T-helper 1 cell treated with Interleukin-12 subunit alpha and Interleukin-12 subunit beta and Interleukin-4 antibody, amounts not matched to agents 30 μg/mL and 1 μg/mL, for 36 hours (primary cell): ENCODE measurements around the gene GRIP1.

Source experiments
- H3K27ac Mint-ChIP-seq: one replicate; pipeline ENCODE4 v1.8.0; 2021; ENCODE audit warnings: mild to moderate bottlenecking, mixed read lengths
- H3K27me3 Mint-ChIP-seq: one replicate; pipeline ENCODE4 v1.8.0; 2021; ENCODE audit warnings: low read depth, mixed read lengths
- H3K36me3 Mint-ChIP-seq: one replicate; pipeline ENCODE4 v1.8.0; 2021; ENCODE audit warnings: low read depth, mixed read lengths
- H3K4me1 Mint-ChIP-seq: one replicate; pipeline ENCODE4 v1.8.0; 2021; ENCODE audit warnings: low read depth, mixed read lengths
- H3K4me3 Mint-ChIP-seq: one replicate; pipeline ENCODE4 v1.8.0; 2021; ENCODE audit warnings: mild to moderate bottlenecking, moderate library complexity, mixed read lengths
- H3K9me3 Mint-ChIP-seq: one replicate; pipeline ENCODE4 v1.8.0; 2021; ENCODE audit warnings: mixed read lengths

GRIP1 gene

GRCh38 chr12:66612090-66612775, 66.6 kb downstream of the GRIP1 start:
- H3K36me3 Mint-ChIP-seq, result no peaks in the 10 kb centered on the region
- no peaks in the 10 kb centered on the region for H3K9me3 Mint-ChIP-seq
- no peaks in the 10 kb centered on the region for H3K4me1 Mint-ChIP-seq
- H3K27ac Mint-ChIP-seq, result no peak overlapping the region
- H3K27me3 Mint-ChIP-seq, result no peaks in the 10 kb centered on the region
- no peak overlapping the region for H3K4me3 Mint-ChIP-seq

- H3K36me3 Mint-ChIP-seq, result no peaks in the 10 kb centered on the region
- H3K27me3 Mint-ChIP-seq, result no peaks in the 10 kb centered on the region
- no peaks in the 10 kb centered on the region for H3K9me3 Mint-ChIP-seq
- no peaks in the 10 kb centered on the region for H3K4me1 Mint-ChIP-seq
- no peak overlapping the region for H3K4me3 Mint-ChIP-seq
- no peak overlapping the region for H3K27ac Mint-ChIP-seq
These were observed 71.7 kb downstream of the GRIP1 start for GRCh38 chr12:66607147-66607546.

GRCh38 chr12:66605293-66605692, 73.6 kb downstream of the GRIP1 start:
- H3K4me1 Mint-ChIP-seq, result no peaks in the 10 kb centered on the region
- no peaks in the 10 kb centered on the region for H3K27me3 Mint-ChIP-seq

GRCh38 chr12:66603981-66604479, 74.8 kb downstream of the GRIP1 start:
- Mint-ChIP-seq H3K27ac (no peak overlapping the region), H3K27me3 (peaks cover 3% of the 10 kb centered on the region), H3K4me1 (no peaks in the 10 kb centered on the region), H3K4me3 (no peak overlapping the region), H3K9me3 (no peaks in the 10 kb centered on the region), H3K36me3 (no peaks in the 10 kb centered on the region)

More at GRCh38 chr12:66605293-66605692, 73.6 kb downstream of the GRIP1 start:
- Mint-ChIP-seq H3K9me3 (no peaks in the 10 kb centered on the region), H3K4me3 (no peak overlapping the region), H3K27ac (no peak overlapping the region), H3K36me3 (no peaks in the 10 kb centered on the region)

GRCh38 chr12:66603461-66603860, 75.4 kb downstream of the GRIP1 start:
- H3K27ac Mint-ChIP-seq, result no peak overlapping the region
- no peaks in the 10 kb centered on the region for H3K36me3 Mint-ChIP-seq
- H3K27me3 Mint-ChIP-seq, result peaks cover 3% of the 10 kb centered on the region
- no peak overlapping the region for H3K4me3 Mint-ChIP-seq
- H3K4me1 Mint-ChIP-seq, result no peaks in the 10 kb centered on the region
- H3K9me3 Mint-ChIP-seq, result no peaks in the 10 kb centered on the region

DNA sequence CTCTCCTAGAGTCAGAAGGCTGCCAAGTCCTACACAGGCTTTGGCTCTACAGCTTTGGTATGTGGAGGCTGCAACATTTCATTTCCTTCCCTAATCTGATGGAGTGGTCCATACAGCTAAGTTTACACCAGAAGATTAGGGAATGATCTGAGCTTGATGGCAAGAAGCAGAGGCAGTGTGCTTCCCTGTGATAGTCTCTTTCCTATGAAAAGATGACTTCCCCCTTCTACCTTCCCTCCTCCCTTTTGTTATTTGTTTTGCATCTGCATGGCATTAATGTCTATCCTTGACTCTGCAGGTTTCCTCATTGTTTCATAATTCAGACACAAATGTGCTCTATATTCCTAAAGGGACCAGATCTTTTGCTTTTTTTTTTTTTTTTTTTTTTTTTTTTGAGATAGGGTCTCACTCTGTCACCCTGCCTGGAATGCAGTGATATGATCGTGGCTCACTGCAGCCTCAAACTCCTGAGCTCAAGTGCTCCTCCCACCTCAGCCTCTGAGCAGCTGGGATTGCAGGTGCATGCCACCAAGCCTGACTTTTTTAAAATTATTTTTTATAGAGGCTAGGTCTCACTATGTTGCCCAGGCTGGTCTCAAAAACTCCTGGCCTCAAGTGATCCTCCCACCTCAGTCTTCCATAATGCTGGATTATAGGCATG, 76.3 kb downstream of the GRIP1 start:
- Mint-ChIP-seq H3K4me3 (no peak overlapping the region), H3K27ac (no peak overlapping the region), H3K9me3 (no peaks in the 10 kb centered on the region), H3K4me1 (no peaks in the 10 kb centered on the region), H3K27me3 (peaks cover 3% of the 10 kb centered on the region), H3K36me3 (no peaks in the 10 kb centered on the region)

DNA sequence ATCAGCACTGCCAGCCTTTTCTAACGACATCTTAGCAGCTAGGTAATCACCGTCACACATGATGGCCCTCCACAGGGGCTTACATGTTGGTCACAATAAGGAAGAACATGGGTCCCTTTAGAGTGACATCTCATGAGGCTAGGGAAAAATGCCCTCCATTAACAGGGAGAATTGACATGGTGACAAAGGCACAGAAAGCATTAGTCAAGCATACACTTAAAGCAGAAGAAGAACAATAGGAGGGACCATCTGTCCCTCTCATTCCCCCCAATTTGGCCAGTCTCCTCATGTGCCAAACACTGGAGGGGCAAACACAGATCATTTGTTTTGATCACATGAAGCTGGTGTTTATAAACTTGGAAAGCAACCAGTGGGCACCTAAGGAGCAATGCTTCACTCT, 78.0 kb downstream of the GRIP1 start:
- H3K4me1 Mint-ChIP-seq, result no peaks in the 10 kb centered on the region
- H3K27me3 Mint-ChIP-seq, result peaks cover 3% of the 10 kb centered on the region
- no peaks in the 10 kb centered on the region for H3K36me3 Mint-ChIP-seq
- H3K27ac Mint-ChIP-seq, result no peak overlapping the region
- H3K9me3 Mint-ChIP-seq, result no peaks in the 10 kb centered on the region
- no peak overlapping the region for H3K4me3 Mint-ChIP-seq

- no peaks in the 10 kb centered on the region for H3K9me3 Mint-ChIP-seq
- H3K36me3 Mint-ChIP-seq, result no peaks in the 10 kb centered on the region
- no peak overlapping the region for H3K27ac Mint-ChIP-seq
- H3K4me3 Mint-ChIP-seq, result no peak overlapping the region
- H3K27me3 Mint-ChIP-seq, result peaks cover 3% of the 10 kb centered on the region
- H3K4me1 Mint-ChIP-seq, result no peaks in the 10 kb centered on the region
These were observed 79.1 kb downstream of the GRIP1 start for GRCh38 chr12:66599816-66600215.

DNA sequence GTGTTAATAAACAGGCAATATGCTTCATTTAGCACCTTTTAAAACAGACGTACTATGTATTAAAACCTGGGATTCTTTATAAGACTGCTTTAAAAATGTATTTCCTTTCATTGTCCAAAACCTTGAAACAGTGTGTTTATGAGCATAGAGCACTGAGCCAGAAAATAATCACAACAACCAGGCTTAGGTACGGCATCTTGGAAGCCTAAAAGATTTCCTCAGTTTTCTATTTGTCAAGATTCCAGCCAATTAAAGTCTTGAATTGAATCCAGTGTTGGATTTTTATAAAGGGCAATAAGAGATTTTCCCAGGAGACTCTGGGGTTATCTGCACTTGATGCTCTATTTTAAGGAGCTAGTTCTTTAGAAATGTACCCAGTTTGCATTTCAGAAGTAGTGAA, 80.3 kb downstream of the GRIP1 start:
- Mint-ChIP-seq H3K27me3 (peaks cover 5% of the 10 kb centered on the region), H3K36me3 (no peaks in the 10 kb centered on the region), H3K9me3 (no peaks in the 10 kb centered on the region), H3K4me3 (no peak overlapping the region), H3K27ac (no peak overlapping the region), H3K4me1 (no peaks in the 10 kb centered on the region)

DNA sequence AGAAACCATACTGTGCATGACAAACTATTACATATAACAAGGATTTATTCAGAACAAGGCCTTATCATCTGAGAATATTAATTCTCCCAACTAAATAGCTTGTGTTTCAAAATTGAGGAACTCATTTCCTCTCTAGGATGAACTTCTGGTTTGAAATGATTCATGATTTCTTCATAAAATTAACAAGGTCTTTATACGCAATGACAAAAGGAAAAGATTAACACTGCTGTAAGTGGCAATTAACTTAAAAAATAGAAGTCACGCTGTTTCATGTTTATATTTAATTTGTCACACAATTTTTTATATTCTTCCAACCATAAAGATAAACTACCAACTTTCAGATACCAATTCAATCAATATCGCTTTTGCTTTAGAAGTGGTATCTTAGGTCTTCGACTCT, 80.8 kb downstream of the GRIP1 start:
- Mint-ChIP-seq H3K9me3 (no peaks in the 10 kb centered on the region), H3K36me3 (no peaks in the 10 kb centered on the region), H3K4me1 (no peaks in the 10 kb centered on the region), H3K27me3 (peaks cover 5% of the 10 kb centered on the region), H3K4me3 (no peak overlapping the region), H3K27ac (no peak overlapping the region)

DNA sequence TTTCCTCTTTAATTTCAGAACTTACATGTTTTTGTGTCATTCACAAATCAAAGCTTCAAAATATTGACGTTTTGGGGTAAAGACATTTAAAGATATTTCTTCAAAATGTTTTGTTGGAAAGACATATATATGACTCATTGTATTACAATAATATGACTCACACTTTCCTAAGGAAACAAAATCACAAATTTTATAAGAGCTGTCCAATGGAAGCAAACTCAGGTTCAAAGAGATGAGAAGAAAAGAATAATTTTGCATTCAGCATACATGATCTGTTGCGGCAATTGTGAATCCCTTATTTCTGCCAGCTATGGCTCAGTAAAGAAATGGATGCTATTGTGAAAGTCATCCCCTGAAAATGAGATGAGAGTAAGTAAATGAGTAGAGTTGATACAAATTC, 82.7 kb downstream of the GRIP1 start:
- H3K27me3 Mint-ChIP-seq, result peaks cover 5% of the 10 kb centered on the region
- no peaks in the 10 kb centered on the region for H3K36me3 Mint-ChIP-seq
- no peaks in the 10 kb centered on the region for H3K4me1 Mint-ChIP-seq
- H3K4me3 Mint-ChIP-seq, result no peak overlapping the region
- H3K27ac Mint-ChIP-seq, result no peak overlapping the region
- no peaks in the 10 kb centered on the region for H3K9me3 Mint-ChIP-seq

DNA sequence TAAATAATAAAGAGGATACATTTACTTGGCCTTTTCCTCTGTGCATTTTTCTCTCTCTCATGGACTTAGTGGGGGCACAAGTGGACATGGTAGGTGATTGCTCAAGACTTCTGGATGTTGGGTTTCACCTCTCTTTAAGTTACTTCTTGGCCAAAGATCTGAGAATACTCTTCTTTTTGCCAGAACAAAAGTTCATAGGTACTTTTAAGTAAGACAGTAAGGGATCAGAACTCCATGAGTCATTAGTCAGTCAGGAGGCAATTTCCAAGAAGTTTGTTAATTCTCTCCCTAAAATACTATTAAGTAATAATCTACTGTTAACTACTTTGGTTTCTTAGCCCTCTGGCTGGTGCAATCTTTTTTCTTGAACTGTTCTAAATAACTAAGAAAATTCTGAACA, 84.2 kb downstream of the GRIP1 start:
- Mint-ChIP-seq H3K4me3 (no peak overlapping the region), H3K27me3 (peaks cover 3% of the 10 kb centered on the region), H3K9me3 (no peaks in the 10 kb centered on the region), H3K36me3 (no peaks in the 10 kb centered on the region), H3K27ac (no peak overlapping the region), H3K4me1 (no peaks in the 10 kb centered on the region)

- no peaks in the 10 kb centered on the region for H3K36me3 Mint-ChIP-seq
- no peak overlapping the region for H3K27ac Mint-ChIP-seq
- H3K27me3 Mint-ChIP-seq, result peaks cover 3% of the 10 kb centered on the region
- no peaks in the 10 kb centered on the region for H3K4me1 Mint-ChIP-seq
- H3K4me3 Mint-ChIP-seq, result no peak overlapping the region
- no peaks in the 10 kb centered on the region for H3K9me3 Mint-ChIP-seq
These were observed 88.4 kb downstream of the GRIP1 start for GRCh38 chr12:66590275-66590985.

DNA sequence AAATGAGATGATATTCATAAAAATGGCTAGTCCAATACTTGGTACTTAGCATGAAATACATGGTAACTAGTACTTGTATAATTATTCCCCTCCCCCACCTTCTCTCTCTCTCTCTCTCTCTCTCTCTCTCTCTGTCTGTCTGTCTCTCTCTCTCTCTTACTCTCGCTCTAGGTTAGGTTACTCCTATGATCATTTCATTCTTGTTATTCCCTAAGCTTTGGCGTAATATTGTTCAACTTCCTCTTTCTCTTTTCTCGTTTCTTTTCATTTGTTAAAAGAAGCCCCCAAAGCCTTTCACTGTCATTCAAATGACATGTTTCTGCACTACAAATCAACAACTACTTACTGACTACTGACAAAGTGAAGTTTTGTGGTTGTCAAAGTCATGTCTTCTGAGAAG, 89.8 kb downstream of the GRIP1 start:
- Mint-ChIP-seq H3K27ac (no peak overlapping the region), H3K36me3 (no peaks in the 10 kb centered on the region), H3K27me3 (no peaks in the 10 kb centered on the region), H3K4me3 (no peak overlapping the region), H3K9me3 (no peaks in the 10 kb centered on the region), H3K4me1 (no peaks in the 10 kb centered on the region)

- Mint-ChIP-seq H3K36me3 (no peaks in the 10 kb centered on the region), H3K4me1 (no peaks in the 10 kb centered on the region), H3K4me3 (no peak overlapping the region), H3K9me3 (no peaks in the 10 kb centered on the region), H3K27ac (no peak overlapping the region), H3K27me3 (no peaks in the 10 kb centered on the region)
These were observed 91.0 kb downstream of the GRIP1 start for GRCh38 chr12:66587912-66588311.
